HG03442 (cell line): ENCODE results near the gene GRM4.
"Not testable (repeated sequence)": the region's sequence is repeated elsewhere in the genome, so short reads cannot be mapped to it uniquely, and the experiment has no call there.

Experiments
- ATAC-seq: cut with Tn5 transposase; IDR thresholded peaks from one replicate; pipeline ENCODE4 v1.9.1; 2021; ENCODE audit warnings: mild to moderate bottlenecking, moderate library complexity; ENCODE audit not compliant: unreplicated experiment

Gene GRM4

GRCh38 chr6:34047913-34048867 is 97.7 kb downstream of the GRM4 start:
- no peak for ATAC-seq

DNA sequence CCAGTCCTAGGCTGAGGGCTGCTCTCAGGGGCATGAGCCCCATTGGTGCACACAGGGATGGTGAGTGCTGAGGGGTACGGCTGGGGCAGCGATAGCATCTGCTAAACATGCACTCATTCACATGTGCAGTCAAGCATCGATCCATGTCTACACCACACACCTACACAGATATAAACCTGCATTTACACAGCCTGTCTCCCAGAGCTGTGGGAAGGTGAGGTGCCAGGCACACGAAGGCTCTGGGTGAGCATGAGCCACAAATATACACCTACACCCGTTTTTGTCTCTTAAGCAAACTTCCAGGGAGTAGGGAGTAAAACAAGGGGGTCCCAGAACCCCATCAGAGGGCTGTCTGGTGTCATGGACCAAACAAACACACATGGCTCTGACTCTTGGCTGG is 99.3 kb downstream of the GRM4 start:
- no peak for ATAC-seq

DNA sequence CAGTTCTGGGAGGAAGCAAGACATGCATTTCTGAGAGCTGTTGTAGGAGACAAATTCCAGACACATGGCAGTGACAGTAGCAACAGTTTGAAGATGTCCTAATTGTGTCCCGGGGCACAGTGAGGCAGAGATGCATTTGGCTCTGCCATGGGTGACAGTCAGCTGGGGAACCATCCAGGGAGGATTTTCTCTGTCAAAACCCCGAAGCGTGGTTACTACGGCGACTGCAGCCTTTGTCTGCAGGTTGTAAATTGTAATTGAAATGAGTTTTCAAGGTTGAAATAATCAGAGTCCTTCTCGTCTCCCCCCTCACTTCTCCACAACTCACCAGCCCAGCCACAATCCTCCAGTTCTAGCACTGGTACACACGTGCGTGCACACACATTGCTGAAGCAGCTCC is 100.1 kb downstream of the GRM4 start:
- no peak for ATAC-seq

GRCh38 chr6:34044945-34045595 is 100.8 kb downstream of the GRM4 start:
- no peak for ATAC-seq

GRCh38 chr6:34043359-34043758 is 102.5 kb downstream of the GRM4 start:
- ATAC-seq: no peak

- not testable (repeated sequence) for ATAC-seq
Measured at GRCh38 chr6:34041998-34042397, 103.9 kb downstream of the GRM4 start.

- no peak for ATAC-seq
Measured at GRCh38 chr6:34041385-34041784, 104.5 kb downstream of the GRM4 start.

- ATAC-seq: no peak
Measured at GRCh38 chr6:34039943-34040342, 105.9 kb downstream of the GRM4 start.

- ATAC-seq: no peak
Measured at GRCh38 chr6:34037151-34037550, 108.7 kb downstream of the GRM4 start.

DNA sequence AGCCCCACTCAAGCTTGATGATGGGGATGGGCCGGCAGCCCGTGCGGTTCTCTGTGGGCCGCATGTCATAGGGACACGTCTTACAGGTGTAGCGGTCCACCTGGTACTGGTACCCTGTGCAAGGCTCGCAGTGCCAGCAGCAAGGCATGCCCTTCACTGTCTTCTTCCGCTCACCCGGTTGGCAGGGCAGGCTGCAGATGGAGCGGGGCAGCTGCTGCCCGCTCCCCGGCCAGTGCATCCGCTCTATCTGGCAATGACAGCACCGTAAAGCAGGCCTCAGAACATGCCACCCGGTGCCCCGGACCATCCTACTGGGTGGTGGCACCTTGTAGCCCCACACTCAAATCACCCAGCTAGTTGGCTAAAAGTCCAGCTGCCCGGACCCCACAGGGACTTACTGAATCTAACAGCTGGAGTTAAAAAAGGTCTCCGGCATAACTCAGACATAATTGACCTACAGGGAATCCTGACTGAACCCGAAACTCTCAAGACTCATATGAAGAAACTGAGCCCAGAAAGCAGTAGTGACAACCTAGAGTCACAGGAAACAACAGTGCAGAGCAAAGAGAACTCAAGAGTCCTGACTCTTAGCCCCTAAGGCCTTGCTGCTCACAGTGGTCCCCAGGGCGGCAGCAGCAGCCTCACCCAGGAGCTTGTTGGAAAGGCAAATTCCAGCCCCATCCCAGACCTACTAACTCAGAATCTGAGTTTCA is 109.4 kb downstream of the GRM4 start:
- ATAC-seq: no peak

GRCh38 chr6:34035704-34036356 is 110.1 kb downstream of the GRM4 start:
- no peak for ATAC-seq

- ATAC-seq: no peak
Measured at GRCh38 chr6:34035161-34035560, 110.7 kb downstream of the GRM4 start.

- ATAC-seq: no peak
Measured at GRCh38 chr6:34032856-34033255, 113.0 kb downstream of the GRM4 start.

GRCh38 chr6:34031625-34032383 is 114.1 kb downstream of the GRM4 start:
- ATAC-seq: no peak

GRCh38 chr6:34030831-34031624 is 114.9 kb downstream of the GRM4 start:
- ATAC-seq: no peak

GRCh38 chr6:34029489-34030280 is 116.2 kb downstream of the GRM4 start:
- ATAC-seq: no peak

DNA sequence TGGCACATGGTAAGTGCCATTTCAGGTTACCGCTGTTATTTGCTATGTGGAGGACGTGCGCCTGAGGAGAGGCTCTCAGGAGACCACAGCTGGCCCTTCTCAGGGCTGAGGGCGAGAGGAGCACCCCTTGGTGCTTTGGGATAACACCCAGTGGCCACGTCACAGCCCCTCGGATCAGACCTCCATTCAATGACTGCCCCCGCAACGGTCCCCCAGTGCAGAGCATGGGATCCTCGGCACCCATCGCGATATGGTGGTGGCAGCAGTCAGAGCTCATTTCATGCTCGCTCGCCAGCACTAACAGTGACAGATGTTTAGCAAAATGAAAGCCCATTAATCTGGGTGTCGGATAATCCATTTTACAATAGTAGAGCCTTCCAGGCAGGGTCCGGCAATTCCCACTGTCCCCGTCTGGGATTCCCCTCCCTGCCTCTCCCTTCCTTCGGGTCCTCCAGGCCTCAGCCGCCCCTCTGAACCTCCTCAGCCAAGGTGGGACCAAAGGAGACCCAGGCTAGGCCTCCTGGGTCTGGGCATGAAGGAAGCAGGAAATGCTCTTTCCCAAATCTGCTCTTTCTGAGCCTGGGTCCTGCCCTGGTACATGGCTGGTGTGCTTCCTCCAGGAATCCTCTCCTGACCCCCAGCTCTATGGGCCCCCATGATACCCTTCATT is 117.1 kb downstream of the GRM4 start:
- no peak for ATAC-seq

DNA sequence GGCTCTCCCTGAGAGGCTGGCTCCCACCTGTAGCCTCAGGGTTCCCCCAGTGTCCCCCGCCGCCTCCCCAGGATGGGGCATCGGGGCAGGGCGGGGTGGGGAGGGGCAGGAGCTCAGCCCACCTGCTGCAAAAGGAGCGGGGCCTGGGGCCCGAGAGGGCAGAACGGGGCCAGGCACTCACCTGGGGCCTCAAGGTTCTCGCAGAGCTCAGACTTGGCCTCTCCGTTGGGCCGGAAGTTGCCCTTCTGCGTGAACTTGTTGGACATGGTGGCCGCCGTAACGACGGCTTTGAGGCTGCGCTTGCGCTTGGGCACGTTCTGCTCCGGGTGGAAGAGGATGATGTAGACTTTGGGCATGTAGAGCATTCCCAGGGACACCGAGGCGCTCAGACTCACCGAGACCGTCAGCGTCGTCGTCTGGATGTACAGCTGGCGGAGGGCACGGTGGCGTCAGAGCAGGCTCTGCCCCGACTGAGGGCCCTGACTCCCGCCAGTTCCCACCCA is 117.9 kb downstream of the GRM4 start:
- no peak for ATAC-seq
